GM12864 (cell line): ENCODE results near the gene PUS7.
A peak's percentile ranks its signal among the peaks of the same experiment; 100 is the strongest.
"Not testable (repeated sequence)": the region's sequence is repeated elsewhere in the genome, so short reads cannot be mapped to it uniquely, and the experiment has no call there.

Source experiments
- DNase-seq: peaks from one replicate; pipeline ENCODE4 v3.0.0-alpha.2; 2011; ENCODE audit warnings: low read depth
- H3K4me3 ChIP-seq: 2 replicates; pipeline ENCODE4 v1.5.1; 2011; ENCODE audit warnings: mild to moderate bottlenecking, low read depth, low read length, control low read depth
- TF ChIP-seq, protein P1 (sequence below): IDR thresholded peaks from 2 replicates; pipeline ENCODE4 v1.5.1; 2011; ENCODE audit warnings: low read depth, mild to moderate bottlenecking, moderate library complexity, low read length, control low read depth, inconsistent platforms; ENCODE audit errors: missing control alignments

Gene PUS7

DNA sequence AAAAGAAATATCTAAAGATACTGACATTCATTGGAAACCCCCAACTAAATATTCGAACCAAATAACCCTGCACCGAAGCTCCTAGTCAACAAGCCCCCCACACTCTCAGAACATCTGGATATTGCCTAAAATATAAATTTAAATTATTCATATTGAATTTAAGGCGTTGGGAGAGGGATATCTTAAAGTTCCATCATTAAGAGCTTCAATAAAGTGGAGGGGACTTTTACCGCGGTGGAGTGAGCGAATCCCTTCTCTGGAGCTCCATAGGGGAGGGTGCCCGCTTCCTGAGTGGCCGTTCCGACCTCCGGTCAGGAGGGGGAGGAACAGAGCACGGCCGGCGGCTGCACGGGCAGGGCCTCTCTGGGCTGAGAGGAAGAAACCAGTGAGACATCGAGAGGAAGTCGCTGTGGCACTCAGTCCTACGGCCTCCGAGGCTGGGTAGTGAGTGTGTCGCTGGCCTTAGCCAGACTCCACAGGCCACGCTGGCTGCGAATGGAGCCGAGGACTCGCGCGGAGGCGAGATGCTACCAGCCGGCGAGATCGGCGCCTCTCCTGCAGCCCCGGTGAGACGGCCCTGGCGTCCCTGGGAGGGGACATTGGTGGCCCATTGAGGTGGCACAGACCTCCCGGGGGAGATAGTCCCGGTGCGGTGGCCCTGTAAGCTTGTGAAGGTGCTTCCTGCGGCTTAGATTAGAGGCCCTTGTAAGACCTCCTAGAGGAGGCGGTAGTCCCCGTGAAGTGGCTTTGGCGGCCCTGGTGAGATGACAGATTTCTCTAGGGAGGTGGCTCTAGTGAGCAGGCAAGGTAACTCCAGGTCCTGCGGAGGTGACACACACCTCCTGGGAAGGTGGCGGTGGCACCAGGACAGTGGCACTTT, 10.0 kb upstream of the PUS7 start, which contains the start of gene RINT1:
Gene RINT1, plus strand, starts transcription at position 410 of the 880 bp plus-strand sequence. Its CDS starts 115 bp downstream, at position 525.
- peak within 1 kb of the TSS; percentile 68 for H3K4me3 ChIP-seq
- peak; percentile 79 for DNase-seq
- TF ChIP-seq, protein P1, sequence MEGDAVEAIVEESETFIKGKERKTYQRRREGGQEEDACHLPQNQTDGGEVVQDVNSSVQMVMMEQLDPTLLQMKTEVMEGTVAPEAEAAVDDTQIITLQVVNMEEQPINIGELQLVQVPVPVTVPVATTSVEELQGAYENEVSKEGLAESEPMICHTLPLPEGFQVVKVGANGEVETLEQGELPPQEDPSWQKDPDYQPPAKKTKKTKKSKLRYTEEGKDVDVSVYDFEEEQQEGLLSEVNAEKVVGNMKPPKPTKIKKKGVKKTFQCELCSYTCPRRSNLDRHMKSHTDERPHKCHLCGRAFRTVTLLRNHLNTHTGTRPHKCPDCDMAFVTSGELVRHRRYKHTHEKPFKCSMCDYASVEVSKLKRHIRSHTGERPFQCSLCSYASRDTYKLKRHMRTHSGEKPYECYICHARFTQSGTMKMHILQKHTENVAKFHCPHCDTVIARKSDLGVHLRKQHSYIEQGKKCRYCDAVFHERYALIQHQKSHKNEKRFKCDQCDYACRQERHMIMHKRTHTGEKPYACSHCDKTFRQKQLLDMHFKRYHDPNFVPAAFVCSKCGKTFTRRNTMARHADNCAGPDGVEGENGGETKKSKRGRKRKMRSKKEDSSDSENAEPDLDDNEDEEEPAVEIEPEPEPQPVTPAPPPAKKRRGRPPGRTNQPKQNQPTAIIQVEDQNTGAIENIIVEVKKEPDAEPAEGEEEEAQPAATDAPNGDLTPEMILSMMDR, result peak; percentile 82

DNA sequence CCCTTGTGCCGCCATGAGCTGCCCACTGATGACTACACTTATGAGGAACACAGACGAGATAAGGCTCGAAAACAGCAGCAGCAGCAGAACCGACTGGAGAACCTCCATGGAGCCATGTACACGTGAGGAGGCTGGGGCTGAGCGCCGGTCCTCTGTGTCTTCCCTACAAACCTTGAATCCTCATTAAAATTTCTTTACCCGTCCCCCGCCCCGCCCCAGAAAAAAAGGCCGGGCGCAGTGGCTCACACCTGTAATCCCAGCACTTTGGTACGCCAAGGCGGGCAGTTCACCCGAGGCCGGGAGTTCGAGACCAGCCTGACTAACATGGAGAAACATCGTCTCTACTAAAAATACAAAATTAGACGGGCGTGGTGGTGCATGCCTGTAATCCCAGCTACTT, 8.5 kb upstream of the PUS7 start:
- TF ChIP-seq, protein P1, result no peak

DNA sequence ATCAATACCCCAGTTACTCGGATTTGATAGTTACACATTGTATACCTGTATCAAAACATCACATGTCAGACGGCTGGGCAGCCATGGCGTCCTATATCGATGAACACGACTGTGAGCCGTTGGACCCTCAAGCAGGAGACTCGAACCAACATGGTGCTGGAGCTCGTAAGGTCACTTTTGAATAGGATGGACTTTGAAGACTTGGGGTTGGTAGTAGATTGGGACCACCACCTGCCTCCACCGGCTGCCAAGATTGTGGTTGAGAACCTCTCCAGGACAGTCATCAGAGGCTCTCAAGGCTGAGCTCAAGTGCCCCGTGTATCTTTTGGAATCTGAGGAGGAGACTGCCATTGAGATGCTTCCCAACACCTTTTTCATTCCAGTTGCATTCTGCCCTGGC, 8.1 kb upstream of the PUS7 start:
- no peak for DNase-seq
- H3K4me3 ChIP-seq, result no peak overlapping the region
- TF ChIP-seq, protein P1, result no peak

More for the DNA sequence above, 8.5 kb upstream of the PUS7 start:
- DNase-seq, result no peak
- no peak overlapping the region for H3K4me3 ChIP-seq

DNA sequence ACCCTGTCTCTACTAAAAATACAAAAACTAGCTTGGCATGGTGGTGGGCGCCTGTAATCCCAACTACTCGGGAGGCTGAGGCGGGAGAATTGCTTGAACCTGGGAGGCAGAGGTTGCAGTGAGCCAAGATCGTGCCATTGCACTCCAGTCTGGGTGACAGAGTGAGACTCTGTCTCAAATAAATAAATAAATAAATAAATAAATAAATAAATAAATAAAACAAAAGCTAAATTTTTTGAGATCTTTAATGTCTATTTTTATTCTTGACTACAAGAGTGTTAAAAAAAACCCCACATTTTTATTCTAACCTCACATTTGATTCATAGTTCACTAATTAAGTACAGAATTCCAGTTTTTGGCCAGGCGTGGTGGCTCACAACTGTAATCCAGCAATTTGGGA, 5.7 kb upstream of the PUS7 start:
- not testable (repeated sequence) for H3K4me3 ChIP-seq, DNase-seq

DNA sequence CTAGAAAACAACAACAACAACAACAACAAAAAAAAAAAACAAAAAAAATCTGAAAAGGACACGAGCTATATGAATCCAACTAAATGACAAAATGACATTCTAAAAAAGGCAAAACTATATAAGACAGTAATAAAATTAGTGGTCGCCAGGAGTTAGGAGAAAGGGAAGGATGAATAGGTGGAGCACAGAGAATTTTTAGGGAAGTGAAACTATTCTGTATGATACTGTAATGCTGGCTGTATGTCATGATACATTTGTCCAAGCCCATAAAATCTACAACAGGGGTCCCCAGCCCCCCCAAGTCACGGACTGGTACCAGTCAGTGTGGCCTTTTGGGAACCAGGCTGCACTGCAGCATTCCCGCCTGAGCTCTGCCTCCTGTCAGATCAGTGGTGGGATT, 2.8 kb upstream of the PUS7 start:
- no peak for DNase-seq
- H3K4me3 ChIP-seq, result no peak overlapping the region
- TF ChIP-seq, protein P1, result no peak

DNA sequence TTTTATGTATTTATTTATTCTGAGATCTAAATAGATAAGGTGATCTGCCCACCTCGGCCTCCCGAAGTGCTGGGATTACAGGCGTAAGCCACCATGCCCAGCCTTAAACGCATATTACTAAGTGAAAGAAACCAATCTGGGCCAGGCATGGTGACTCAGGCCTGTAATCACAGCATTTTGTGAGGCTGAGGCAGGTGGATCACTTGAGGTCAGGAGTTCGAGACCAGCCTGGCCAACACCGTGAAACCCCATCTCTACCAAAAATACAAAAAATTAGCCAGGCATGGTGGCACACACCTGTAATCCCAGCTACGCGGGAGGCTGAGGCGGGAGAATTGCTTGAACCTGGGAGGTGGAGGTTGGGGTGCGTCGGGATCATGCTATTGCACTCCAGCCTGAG, 2.4 kb upstream of the PUS7 start:
- DNase-seq, H3K4me3 ChIP-seq: not testable (repeated sequence)

DNA sequence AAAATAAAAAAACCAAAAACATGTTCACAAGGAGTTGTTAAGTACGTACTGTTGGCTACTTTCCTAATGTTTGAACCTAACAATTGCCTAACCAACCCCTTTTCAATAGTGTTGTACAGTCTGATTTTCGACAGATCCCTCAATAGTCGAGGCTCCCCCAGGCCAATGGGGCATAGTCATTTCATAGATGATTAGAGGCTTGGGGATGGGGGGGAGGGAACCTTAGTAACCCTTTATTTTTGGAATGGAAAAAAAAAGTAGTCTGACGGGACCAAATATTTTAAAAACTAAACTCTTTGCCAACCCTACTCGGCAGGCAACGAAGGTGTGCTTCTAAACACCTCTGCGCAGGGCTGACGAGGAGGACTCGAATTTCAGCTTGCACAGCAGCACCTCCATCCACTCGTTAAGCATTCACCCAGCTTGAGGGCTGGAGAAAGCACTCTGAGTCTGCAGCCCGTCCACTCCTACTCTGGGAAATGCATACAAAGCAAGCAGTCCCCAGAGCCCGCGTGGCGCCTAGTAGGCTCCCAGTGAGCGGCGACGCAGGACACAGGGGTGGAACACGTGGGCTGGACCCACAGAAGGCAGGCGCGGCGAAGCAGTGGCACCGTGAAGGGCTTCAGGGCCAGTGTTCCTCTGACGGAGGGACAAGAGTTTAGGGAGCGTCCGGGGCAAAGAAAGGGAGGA, 899 bp downstream of the PUS7 start:
- TF ChIP-seq, protein P1, result no peak

DNA sequence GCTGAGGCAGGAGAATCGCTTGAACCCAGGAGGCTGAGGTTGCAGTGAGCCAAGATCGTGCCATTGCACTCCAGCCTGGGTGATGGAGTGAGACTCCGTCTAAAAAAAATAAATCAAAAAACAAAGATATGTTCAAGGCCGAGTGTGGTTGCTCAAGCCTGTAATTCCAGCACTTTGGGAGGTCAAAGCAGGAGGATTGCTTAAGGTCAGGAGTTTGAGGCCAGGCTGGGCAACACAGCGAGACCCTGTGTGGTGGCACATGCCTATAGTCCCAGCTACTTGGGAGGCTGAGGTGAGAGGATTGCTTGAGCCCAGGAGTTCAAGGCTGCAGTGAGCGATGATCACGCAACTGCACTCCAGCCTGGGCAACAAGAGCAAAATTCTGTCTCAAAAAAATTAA, 1.5 kb downstream of the PUS7 start:
- not testable (repeated sequence) for DNase-seq
- peak overlapping the region; percentile 97; the same call in 1 of the 2 replicates for H3K4me3 ChIP-seq

More for the DNA sequence above, 899 bp downstream of the PUS7 start:
- peak overlapping the region; percentile 97 for H3K4me3 ChIP-seq
- DNase-seq, result no peak
